ES-I3 (cell line): ENCODE results near the gene OTOA.
"Not testable (repeated sequence)": the region's sequence is repeated elsewhere in the genome, so short reads cannot be mapped to it uniquely, and the experiment has no call there.

Experiments
- H3K36me3 ChIP-seq: 2 replicates; pipeline ENCODE4 v1.6.1; 2013; ENCODE audit warnings: mild to moderate bottlenecking, low read length, control low read depth, moderate library complexity; ENCODE audit not compliant: insufficient read depth
- H3K4me1 ChIP-seq: 2 replicates; pipeline ENCODE4 v1.6.1; 2013; ENCODE audit warnings: mild to moderate bottlenecking, control low read depth, low read length; ENCODE audit not compliant: insufficient read depth
- H3K9ac ChIP-seq: 2 replicates; pipeline ENCODE4 v1.6.1; 2013; ENCODE audit warnings: low read depth, mild to moderate bottlenecking, low read length, moderate library complexity
- H3K9me3 ChIP-seq: 2 replicates; pipeline ENCODE4 v1.6.1; 2013; ENCODE audit warnings: mild to moderate bottlenecking, low read length, moderate library complexity; ENCODE audit not compliant: control insufficient read depth, insufficient read depth

The OTOA gene

GRCh38 chr16:21704733-21705132 is 41.0 kb downstream of the OTOA start:
- H3K36me3 ChIP-seq, result no peaks in the 10 kb centered on the region
- no peaks in the 10 kb centered on the region for H3K4me1 ChIP-seq
- no peaks in the 10 kb centered on the region for H3K9me3 ChIP-seq
- no peak overlapping the region for H3K9ac ChIP-seq

GRCh38 chr16:21708533-21709115 is 44.9 kb downstream of the OTOA start:
- no peaks in the 10 kb centered on the region for H3K36me3 ChIP-seq
- no peaks in the 10 kb centered on the region for H3K9me3 ChIP-seq
- no peaks in the 10 kb centered on the region for H3K4me1 ChIP-seq
- no peak overlapping the region for H3K9ac ChIP-seq

- Histone ChIP-seq H3K4me1 (no peaks in the 10 kb centered on the region), H3K9me3 (no peaks in the 10 kb centered on the region), H3K36me3 (no peaks in the 10 kb centered on the region), H3K9ac (no peak overlapping the region)
Measured at GRCh38 chr16:21710938-21711337, 47.2 kb downstream of the OTOA start.

DNA sequence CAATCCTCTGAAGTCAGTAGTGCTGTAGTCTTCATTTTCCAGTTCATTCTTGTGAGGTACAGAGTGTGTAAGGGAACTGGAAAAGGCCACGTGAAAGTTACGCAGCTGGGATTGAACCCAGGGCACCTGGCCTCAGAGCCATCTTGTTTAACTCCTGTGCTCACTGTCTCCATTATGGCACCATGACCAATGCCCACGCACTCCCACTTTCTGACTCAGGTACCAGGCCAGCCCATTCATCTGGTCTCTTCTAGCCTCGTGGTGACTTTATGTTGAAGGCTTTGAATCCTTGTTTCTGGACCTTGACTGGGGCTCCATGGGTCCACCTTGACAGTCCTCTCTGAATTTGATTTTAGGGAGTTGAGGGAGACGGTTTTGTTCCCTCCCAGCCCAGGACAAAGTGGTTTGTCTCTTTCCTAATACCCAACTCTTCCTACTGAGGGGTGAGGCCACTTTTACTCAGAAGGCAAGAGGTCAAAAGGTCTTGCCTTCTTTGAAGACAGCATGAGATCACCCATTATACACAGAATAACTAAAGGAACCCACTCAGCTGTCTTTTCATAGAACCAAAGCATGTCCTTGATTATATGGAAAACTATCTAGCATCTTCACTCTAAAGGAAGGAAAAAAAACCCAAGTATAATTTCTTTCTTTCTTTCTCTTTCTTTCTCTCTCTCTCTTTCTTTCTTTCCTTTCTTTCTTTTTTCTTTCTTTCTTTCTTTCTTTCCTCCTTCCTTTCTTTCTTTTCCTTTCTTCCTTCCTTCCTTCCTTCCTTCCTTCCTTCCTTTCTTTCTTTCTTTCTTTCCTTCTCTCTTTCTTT is 50.0 kb downstream of the OTOA start:
- Histone ChIP-seq H3K9ac (no peak overlapping the region), H3K36me3 (no peaks in the 10 kb centered on the region), H3K9me3 (no peaks in the 10 kb centered on the region), H3K4me1 (no peaks in the 10 kb centered on the region)

- not testable (repeated sequence) for H3K9me3 ChIP-seq, H3K36me3 ChIP-seq, H3K9ac ChIP-seq, H3K4me1 ChIP-seq
Measured at GRCh38 chr16:21714369-21714618, 50.5 kb downstream of the OTOA start.

- Histone ChIP-seq H3K9me3 (no peaks in the 10 kb centered on the region), H3K9ac (no peak overlapping the region), H3K36me3 (no peaks in the 10 kb centered on the region), H3K4me1 (no peaks in the 10 kb centered on the region)
Measured at GRCh38 chr16:21717608-21718007, 53.8 kb downstream of the OTOA start.

GRCh38 chr16:21719283-21719682 is 55.5 kb downstream of the OTOA start:
- Histone ChIP-seq H3K4me1 (no peaks in the 10 kb centered on the region), H3K36me3 (no peaks in the 10 kb centered on the region), H3K9ac (no peak overlapping the region), H3K9me3 (no peaks in the 10 kb centered on the region)

DNA sequence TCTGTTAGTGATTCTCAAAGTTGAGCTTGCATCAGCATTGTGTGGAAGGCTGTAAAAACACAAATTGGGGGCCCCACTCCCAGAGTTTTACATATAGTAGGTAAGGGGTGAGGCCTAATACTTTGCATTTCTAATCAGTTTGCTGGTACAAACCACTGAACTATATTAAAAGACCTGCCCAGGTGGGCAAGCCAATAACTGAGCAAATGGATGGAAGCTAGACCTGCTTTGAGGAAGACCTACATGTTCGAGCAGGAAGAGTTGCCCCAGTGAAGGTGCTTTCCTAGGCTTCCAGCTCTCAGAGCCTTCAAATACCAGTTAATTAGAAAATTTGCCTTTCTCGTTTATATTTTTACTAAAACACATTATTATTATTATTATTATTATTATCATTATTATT is 56.8 kb downstream of the OTOA start:
- Histone ChIP-seq H3K9me3 (no peaks in the 10 kb centered on the region), H3K4me1 (no peaks in the 10 kb centered on the region), H3K9ac (no peak overlapping the region), H3K36me3 (no peaks in the 10 kb centered on the region)

DNA sequence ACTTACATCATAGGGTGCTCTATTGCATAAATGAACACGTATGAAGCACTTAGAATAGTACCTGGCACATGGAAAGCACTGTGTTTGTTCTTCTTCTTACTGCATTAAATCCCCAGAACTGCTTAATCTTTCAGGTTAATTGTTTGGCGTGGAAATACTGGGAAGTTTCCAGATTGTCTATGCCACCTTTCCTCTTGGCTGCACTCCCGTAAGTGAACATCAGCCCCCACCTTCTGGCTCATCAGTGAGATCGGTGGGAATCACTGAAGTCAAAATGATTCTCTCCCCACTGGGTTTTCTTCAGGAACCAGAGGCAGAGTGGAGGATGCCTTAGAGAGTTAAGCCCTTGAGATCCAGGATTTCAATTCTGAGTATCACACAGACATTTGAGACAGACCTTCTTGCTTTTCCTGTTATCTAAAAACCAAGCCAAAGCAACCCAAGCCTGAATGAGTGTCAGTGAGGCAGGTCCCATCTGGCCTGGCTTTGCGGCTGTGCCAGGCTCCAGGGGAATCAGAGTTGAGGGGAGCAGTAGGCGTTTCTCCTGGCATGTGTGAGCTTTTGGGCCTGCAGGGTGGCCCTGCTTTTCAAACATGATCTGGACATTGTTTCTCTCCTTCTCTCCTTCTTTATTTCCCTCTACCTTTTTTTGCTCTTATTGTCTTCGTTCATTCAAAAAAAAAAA is 59.1 kb downstream of the OTOA start:
- Histone ChIP-seq H3K9me3 (no peaks in the 10 kb centered on the region), H3K36me3 (no peaks in the 10 kb centered on the region), H3K9ac (no peak overlapping the region), H3K4me1 (no peaks in the 10 kb centered on the region)

DNA sequence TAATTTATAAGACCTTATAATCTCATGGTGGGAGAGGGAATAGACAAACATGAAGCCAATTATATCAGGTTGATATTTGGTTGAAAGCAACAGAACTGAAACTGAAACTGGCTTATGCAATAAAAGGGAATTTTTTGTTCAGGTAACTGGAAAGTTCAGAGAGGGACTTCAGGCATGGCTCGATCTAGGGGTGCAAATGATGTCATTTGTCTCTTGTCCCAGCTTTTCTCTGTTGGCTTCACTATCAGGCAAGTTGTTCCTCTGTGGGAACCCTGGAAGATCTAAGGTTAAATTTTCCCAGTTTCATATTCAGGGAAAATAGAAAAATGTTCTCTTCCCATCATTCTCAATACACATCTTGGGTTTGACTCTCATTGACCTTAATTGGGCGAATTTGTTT is 59.8 kb downstream of the OTOA start:
- Histone ChIP-seq H3K9me3 (no peaks in the 10 kb centered on the region), H3K36me3 (no peaks in the 10 kb centered on the region), H3K4me1 (no peaks in the 10 kb centered on the region), H3K9ac (no peak overlapping the region)

- no peak overlapping the region for H3K9ac ChIP-seq
- no peaks in the 10 kb centered on the region for H3K36me3 ChIP-seq
- no peaks in the 10 kb centered on the region for H3K4me1 ChIP-seq
- H3K9me3 ChIP-seq, result no peaks in the 10 kb centered on the region
Measured at GRCh38 chr16:21727344-21727743, 63.6 kb downstream of the OTOA start.

- H3K36me3 ChIP-seq, H3K9me3 ChIP-seq, H3K4me1 ChIP-seq, H3K9ac ChIP-seq: not testable (repeated sequence)
Measured at GRCh38 chr16:21731233-21731632, 67.5 kb downstream of the OTOA start.

- H3K4me1 ChIP-seq, H3K9ac ChIP-seq, H3K9me3 ChIP-seq, H3K36me3 ChIP-seq: not testable (repeated sequence)
Measured at GRCh38 chr16:21740637-21741036, 76.9 kb downstream of the OTOA start.

- H3K9ac ChIP-seq, H3K4me1 ChIP-seq, H3K9me3 ChIP-seq, H3K36me3 ChIP-seq: not testable (repeated sequence)
Measured at GRCh38 chr16:21756192-21757079, 92.7 kb downstream of the OTOA start.
